ENCODE results near the gene ILKAP.

ILKAP gene

GRCh38 chr2:238121511-238122286 lies 81.8 kb downstream of the ILKAP start:
- DNase-seq: no peak

GRCh38 chr2:238120463-238121298 lies 82.8 kb downstream of the ILKAP start:
- no peak for DNase-seq
